PFSK-1 (cell line): ENCODE results near the gene HLA-DQB2.

Experiments
- FOXP2 ChIP-seq: optimal IDR thresholded peaks from 2 replicates; pipeline ENCODE3; 2011; ENCODE audit warnings: borderline replicate concordance, control low read depth, inconsistent platforms; ENCODE audit not compliant: insufficient read depth; ENCODE audit errors: extremely low read length, extremely low read depth
- POLR2AphosphoS5 ChIP-seq: IDR thresholded peaks from 2 replicates; pipeline ENCODE4 v1.6.1; 2012; ENCODE audit warnings: low read depth, mild to moderate bottlenecking, control low read depth, low read length, moderate library complexity
- SIN3A ChIP-seq: IDR thresholded peaks from 2 replicates; pipeline ENCODE4 v1.6.1; 2012; ENCODE audit warnings: mild to moderate bottlenecking, low read length, moderate library complexity, borderline replicate concordance; ENCODE audit not compliant: insufficient read depth
- TAF1 ChIP-seq: IDR thresholded peaks from 2 replicates; pipeline ENCODE4 v1.6.1; 2012; ENCODE audit warnings: low read length, control low read depth, borderline replicate concordance; ENCODE audit not compliant: insufficient read depth
- TF ChIP-seq, protein P1 (sequence below), 2 experiments: IDR thresholded peaks; 2 replicates each; pipeline versions ENCODE4 v1.6.1 to v1.8.0; 2011 to 2012; ENCODE audit warnings: low read depth in 2 of 2, low read length in 2 of 2, control low read depth in 1 of 2, inconsistent platforms in 1 of 2, mild to moderate bottlenecking in 1 of 2, moderate library complexity in 1 of 2; ENCODE audit not compliant: insufficient read depth in 1 of 2

Gene HLA-DQB2

GRCh38 chr6:32772656-32773055 is 9.3 kb upstream of the HLA-DQB2 start:
- TF ChIP-seq POLR2AphosphoS5: no peak
- no peak for TF ChIP-seq TAF1
- TF ChIP-seq FOXP2: no peak
- TF ChIP-seq SIN3A: no peak
- TF ChIP-seq, protein P1, sequence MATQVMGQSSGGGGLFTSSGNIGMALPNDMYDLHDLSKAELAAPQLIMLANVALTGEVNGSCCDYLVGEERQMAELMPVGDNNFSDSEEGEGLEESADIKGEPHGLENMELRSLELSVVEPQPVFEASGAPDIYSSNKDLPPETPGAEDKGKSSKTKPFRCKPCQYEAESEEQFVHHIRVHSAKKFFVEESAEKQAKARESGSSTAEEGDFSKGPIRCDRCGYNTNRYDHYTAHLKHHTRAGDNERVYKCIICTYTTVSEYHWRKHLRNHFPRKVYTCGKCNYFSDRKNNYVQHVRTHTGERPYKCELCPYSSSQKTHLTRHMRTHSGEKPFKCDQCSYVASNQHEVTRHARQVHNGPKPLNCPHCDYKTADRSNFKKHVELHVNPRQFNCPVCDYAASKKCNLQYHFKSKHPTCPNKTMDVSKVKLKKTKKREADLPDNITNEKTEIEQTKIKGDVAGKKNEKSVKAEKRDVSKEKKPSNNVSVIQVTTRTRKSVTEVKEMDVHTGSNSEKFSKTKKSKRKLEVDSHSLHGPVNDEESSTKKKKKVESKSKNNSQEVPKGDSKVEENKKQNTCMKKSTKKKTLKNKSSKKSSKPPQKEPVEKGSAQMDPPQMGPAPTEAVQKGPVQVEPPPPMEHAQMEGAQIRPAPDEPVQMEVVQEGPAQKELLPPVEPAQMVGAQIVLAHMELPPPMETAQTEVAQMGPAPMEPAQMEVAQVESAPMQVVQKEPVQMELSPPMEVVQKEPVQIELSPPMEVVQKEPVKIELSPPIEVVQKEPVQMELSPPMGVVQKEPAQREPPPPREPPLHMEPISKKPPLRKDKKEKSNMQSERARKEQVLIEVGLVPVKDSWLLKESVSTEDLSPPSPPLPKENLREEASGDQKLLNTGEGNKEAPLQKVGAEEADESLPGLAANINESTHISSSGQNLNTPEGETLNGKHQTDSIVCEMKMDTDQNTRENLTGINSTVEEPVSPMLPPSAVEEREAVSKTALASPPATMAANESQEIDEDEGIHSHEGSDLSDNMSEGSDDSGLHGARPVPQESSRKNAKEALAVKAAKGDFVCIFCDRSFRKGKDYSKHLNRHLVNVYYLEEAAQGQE (IDR thresholded peaks at IDR 0.05; ENCODE audit: insufficient read depth in 1 of 2, low read depth in 2 of 2, low read length in 2 of 2): no peak

GRCh38 chr6:32764048-32764447 is 716 bp upstream of the HLA-DQB2 start:
- TF ChIP-seq SIN3A: no peak
- no peak for TF ChIP-seq FOXP2
- no peak for TF ChIP-seq TAF1
- no peak for TF ChIP-seq POLR2AphosphoS5
- TF ChIP-seq, protein P1 (IDR thresholded peaks at IDR 0.05; ENCODE audit: insufficient read depth in 1 of 2, low read depth in 2 of 2, low read length in 2 of 2): no peak

DNA sequence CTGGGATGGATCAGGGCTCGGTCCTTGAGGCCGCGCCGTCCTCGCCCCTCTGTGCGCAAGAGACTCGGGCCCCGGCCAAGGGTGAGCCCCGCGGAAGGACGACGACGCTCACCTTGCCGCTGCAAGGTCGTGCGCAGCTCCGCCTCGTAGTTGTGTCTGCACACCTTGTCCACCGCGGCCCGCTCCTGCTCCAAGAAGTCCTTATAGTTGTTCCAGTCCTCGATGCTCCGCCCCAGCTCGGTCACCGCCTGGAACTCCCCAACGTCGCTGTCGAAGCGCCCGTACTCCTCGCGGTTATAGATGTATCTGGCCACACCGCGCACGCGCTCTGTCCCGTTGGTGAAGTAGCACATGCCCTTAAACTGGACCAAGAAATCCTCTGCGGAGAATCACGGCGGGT is 1.8 kb downstream of the HLA-DQB2 start:
- no peak for TF ChIP-seq POLR2AphosphoS5
- TF ChIP-seq TAF1: no peak
- TF ChIP-seq SIN3A: no peak
- TF ChIP-seq, protein P1 (IDR thresholded peaks at IDR 0.05; ENCODE audit: insufficient read depth in 1 of 2, low read depth in 2 of 2, low read length in 2 of 2): no peak
- TF ChIP-seq FOXP2: no peak

DNA sequence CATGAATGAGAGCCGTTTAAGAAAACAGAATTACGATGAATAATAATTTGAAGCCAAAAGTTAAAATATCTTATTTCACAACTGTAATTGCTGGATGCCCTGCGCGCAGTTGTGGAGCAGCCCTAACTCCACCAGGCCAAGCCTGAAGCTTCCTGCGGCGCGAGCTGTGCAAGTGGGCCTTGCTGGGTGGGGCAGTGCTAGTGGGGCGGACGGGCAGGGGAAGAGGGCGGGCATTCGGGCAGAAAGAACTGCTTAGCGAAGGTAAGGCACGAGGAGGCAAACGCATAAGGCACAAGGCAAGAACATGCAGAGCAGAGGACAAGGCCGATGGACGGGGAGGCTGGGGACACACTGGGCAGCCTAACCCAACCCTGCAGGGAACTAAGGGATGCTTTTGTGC is 2.3 kb downstream of the HLA-DQB2 start:
- TF ChIP-seq POLR2AphosphoS5: no peak

DNA sequence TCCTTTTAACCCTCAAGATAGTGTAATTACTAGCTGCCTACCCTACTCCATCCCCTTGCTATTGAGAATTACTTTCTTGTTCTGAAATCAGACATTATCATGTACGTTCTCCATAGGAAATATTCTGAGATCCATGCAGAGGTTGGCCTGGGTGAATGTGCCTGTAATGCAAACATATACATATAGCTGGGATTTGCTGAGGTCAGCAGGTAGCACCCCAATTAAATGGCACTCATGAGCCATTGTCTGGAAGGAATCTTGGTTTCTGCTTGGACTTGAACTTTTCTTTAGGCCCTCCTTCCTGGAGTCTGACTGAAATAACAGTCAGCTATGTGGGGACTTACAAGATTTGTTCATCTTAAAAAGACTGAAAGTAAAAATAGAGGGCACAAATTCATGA is 3.7 kb downstream of the HLA-DQB2 start:
- TF ChIP-seq SIN3A (no peak), TAF1 (no peak), FOXP2 (no peak), POLR2AphosphoS5 (no peak)
- TF ChIP-seq, protein P1 (IDR thresholded peaks at IDR 0.05; ENCODE audit: insufficient read depth in 1 of 2, low read depth in 2 of 2, low read length in 2 of 2): no peak
